GM12865 (cell line): ENCODE measurements around the gene NME7.

Source experiments
- DNase-seq: peaks from one replicate; pipeline ENCODE4 v3.0.0; 2010; ENCODE audit warnings: low read depth
- H3K4me3 ChIP-seq: 2 replicates; pipeline ENCODE4 v1.5.1; 2011; ENCODE audit warnings: mild to moderate bottlenecking, low read depth, low read length, control low read depth
- CTCF ChIP-seq: IDR thresholded peaks from 2 replicates; pipeline ENCODE4 v1.5.1; 2011; ENCODE audit warnings: low read length, control low read depth, low read depth, inconsistent platforms; ENCODE audit not compliant: insufficient read depth; ENCODE audit errors: missing control alignments

NME7 gene

GRCh38 chr1:169271098-169271497 lies 96.5 kb downstream of the NME7 start:
- DNase-seq = no peak
- TF ChIP-seq CTCF = no peak
- H3K4me3 ChIP-seq = no peak overlapping the region

GRCh38 chr1:169266133-169266532 lies 101.5 kb downstream of the NME7 start:
- DNase-seq = no peak
- no peak for TF ChIP-seq CTCF
- no peak overlapping the region for H3K4me3 ChIP-seq

GRCh38 chr1:169263059-169263458 lies 104.5 kb downstream of the NME7 start:
- no peak for DNase-seq
- H3K4me3 ChIP-seq = no peak overlapping the region
- no peak for TF ChIP-seq CTCF

GRCh38 chr1:169261884-169262283 lies 105.7 kb downstream of the NME7 start:
- TF ChIP-seq CTCF = no peak
- DNase-seq = no peak
- H3K4me3 ChIP-seq = no peak overlapping the region

- no peak for TF ChIP-seq CTCF
- DNase-seq = no peak
These were observed 107.0 kb downstream of the NME7 start for GRCh38 chr1:169260478-169261151.

GRCh38 chr1:169259816-169260215 lies 107.8 kb downstream of the NME7 start:
- no peak overlapping the region for H3K4me3 ChIP-seq
- no peak for DNase-seq
- TF ChIP-seq CTCF = no peak

More at GRCh38 chr1:169260478-169261151, 107.0 kb downstream of the NME7 start:
- no peak overlapping the region for H3K4me3 ChIP-seq

GRCh38 chr1:169250795-169251194 lies 116.8 kb downstream of the NME7 start:
- DNase-seq = no peak
- no peak for TF ChIP-seq CTCF
- no peak overlapping the region for H3K4me3 ChIP-seq
